Sigmoid colon (tissue), 4 donors: Measurements from ENCODE around the gene IL1RN.

Experiments used
- EP300 ChIP-seq, 4 donors: sonication (generic); formaldehyde crosslinking; IDR thresholded peaks; one replicate each; pipeline ENCODE4 v1.6.1; 2017; ENCODE audit warnings: antibody characterized with exemption in 4 of 4
- POLR2A ChIP-seq, 2 donors: fragments of 450-650 bp; IDR thresholded peaks; one replicate each; pipeline ENCODE4 v1.6.1; 2016; ENCODE audit warnings: antibody characterized with exemption in 2 of 2, mild to moderate bottlenecking in 2 of 2, moderate library complexity in 2 of 2
- POLR2AphosphoS5 ChIP-seq, 4 donors: sonication (generic); formaldehyde crosslinking; IDR thresholded peaks; one replicate each; pipeline ENCODE4 v1.6.1; 2017; ENCODE audit warnings: antibody characterized with exemption in 4 of 4
- TF ChIP-seq, protein P1 (sequence below), 4 experiments: fragments of 450-650 bp in 3 of 4; fragments of 200-600 bp in 1 of 4; IDR thresholded peaks; one replicate each; pipeline ENCODE4 v1.5.1; 2016 to 2019; ENCODE audit warnings: antibody characterized with exemption in 4 of 4, mild to moderate bottlenecking in 3 of 4, moderate library complexity in 2 of 4

DNA sequence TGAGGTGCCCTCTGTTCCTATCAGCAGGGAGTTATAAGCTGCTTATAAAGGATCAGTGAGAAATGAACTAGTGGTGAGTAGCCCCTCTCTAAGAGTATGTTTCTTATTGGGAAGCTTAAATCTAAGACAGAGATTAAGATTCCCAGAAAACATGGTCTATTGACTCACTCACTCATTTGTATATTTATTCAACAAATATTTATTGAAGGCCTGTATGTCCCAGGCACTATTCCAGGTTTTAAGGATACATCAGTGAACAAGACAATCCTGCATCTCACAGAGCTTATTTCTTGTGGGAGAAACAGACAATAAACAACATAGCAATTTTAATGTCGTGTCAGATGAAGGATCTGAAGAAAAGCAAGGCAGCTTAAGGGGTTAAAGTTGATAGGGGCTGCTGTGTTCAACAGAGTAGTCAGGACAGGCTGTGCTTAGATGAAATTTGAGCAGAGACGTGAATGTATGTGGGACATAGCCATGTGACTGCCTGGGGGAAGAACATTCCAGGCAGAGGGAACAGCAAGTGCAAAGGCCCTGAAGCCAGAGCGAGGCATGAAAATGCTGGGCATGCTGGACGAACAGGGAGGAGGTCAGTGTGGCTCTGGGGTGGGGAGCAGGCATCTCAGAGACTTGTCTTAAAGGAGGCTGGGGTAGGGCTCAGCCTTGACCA lies 31.6 kb downstream of the IL1RN start:
- TF ChIP-seq, protein P1, sequence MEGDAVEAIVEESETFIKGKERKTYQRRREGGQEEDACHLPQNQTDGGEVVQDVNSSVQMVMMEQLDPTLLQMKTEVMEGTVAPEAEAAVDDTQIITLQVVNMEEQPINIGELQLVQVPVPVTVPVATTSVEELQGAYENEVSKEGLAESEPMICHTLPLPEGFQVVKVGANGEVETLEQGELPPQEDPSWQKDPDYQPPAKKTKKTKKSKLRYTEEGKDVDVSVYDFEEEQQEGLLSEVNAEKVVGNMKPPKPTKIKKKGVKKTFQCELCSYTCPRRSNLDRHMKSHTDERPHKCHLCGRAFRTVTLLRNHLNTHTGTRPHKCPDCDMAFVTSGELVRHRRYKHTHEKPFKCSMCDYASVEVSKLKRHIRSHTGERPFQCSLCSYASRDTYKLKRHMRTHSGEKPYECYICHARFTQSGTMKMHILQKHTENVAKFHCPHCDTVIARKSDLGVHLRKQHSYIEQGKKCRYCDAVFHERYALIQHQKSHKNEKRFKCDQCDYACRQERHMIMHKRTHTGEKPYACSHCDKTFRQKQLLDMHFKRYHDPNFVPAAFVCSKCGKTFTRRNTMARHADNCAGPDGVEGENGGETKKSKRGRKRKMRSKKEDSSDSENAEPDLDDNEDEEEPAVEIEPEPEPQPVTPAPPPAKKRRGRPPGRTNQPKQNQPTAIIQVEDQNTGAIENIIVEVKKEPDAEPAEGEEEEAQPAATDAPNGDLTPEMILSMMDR (IDR thresholded peaks at IDR 0.05): no peak
- TF ChIP-seq POLR2A (IDR thresholded peaks at IDR 0.05) (no peak), POLR2AphosphoS5 (IDR thresholded peaks at IDR 0.05) (no peak), EP300 (IDR thresholded peaks at IDR 0.05) (no peak)
